ENCODE data around the gene FAXDC2. TPM values are rescaled to one million over a fixed set of nuclear protein-coding genes. Genes with fewer than 3 reads are reported as not detected.

Gene FAXDC2
- 14.4 TPM for polyA plus RNA-seq (2013)

GRCh38 chr5:154850255-154851062 lies at the start of gene FAXDC2:
FAXDC2 (minus strand) TSS chr5:154850603; CDS start chr5:154838178, 12,425 bp downstream.
- 4% methylated on average over 10 of the region's 11 CpGs for WGBS (ENCODE audit: insufficient coverage)
- Histone ChIP-seq H3K9me3 (ENCODE audit: control extremely low read depth in 1 of 5, control insufficient read depth in 4 of 5, insufficient read depth in 2 of 5, low read depth in 1 of 5, low read length in 4 of 5) (no peaks in the 10 kb centered on the region), H3K27ac (ENCODE audit: insufficient read depth in 1 of 2, low read depth in 1 of 2, low read length in 2 of 2, poor library complexity in 1 of 2, severe bottlenecking in 2 of 2) (peak within 1 kb of the TSS in 1 of 2 experiments; percentile 37), H3K27me3 (replicated peaks in 2 of 5; ENCODE audit: control insufficient read depth in 4 of 5, insufficient read depth in 5 of 5, low read length in 4 of 5) (no peaks in the 10 kb centered on the region), H3K36me3 (ENCODE audit: control insufficient read depth in 4 of 4, insufficient read depth in 4 of 4, low read length in 3 of 4) (no peaks in the 10 kb centered on the region), H3K4me1 (ENCODE audit: control extremely low read depth in 1 of 4, control insufficient read depth in 4 of 4, insufficient read depth in 4 of 4, low read length in 3 of 4) (peaks cover 4 to 17% (median 14%) of the 10 kb centered on the region in 4 experiments), H3K4me3 (ENCODE audit: control insufficient read depth in 1 of 7, extremely low read depth in 1 of 7, insufficient read depth in 4 of 7, low read depth in 2 of 7, low read length in 6 of 7) (peak within 1 kb of the TSS in 6 of 7 experiments; percentile 25 to 75 (median 56))
- ChIA-PET CTCF (interaction anchor here (1.1 to 1.9 kb wide), 5 partner anchors 9 to 96 kb away, joined by 3 to 5 read pairs (median 4); no protein-coding TSS in a partner anchor), POLR2A (interaction anchor here (0.5 kb wide), 1 partner anchor 115 kb away, joined by 4 read pairs; no protein-coding TSS in a partner anchor)
- peak in 2 of 3 donors; percentile 51 to 58 for DNase-seq

GRCh38 chr5:154900066-154900465 lies 49.7 kb upstream of the FAXDC2 start:
- CTCF ChIA-PET: interaction anchor here (1.1 to 1.3 kb wide), 3 partner anchors 9 to 17 kb away, joined by 3 read pairs; no protein-coding TSS in a partner anchor

GRCh38 chr5:154899151-154899816 lies 48.9 kb upstream of the FAXDC2 start:
- ChIA-PET POLR2A (interaction anchor here (0.6 kb wide), 1 partner anchor 23 kb away, joined by 3 read pairs; no protein-coding TSS in a partner anchor), CTCF (no interaction called here)
- WGBS (ENCODE audit: insufficient coverage): 100% methylated on average over 6 of the region's 9 CpGs
- Histone ChIP-seq H3K27ac (ENCODE audit: insufficient read depth in 1 of 2, low read depth in 1 of 2, low read length in 2 of 2, poor library complexity in 1 of 2, severe bottlenecking in 2 of 2) (no peak overlapping the region), H3K9me3 (ENCODE audit: control extremely low read depth in 1 of 5, control insufficient read depth in 4 of 5, insufficient read depth in 2 of 5, low read depth in 1 of 5, low read length in 4 of 5) (no peaks in the 10 kb centered on the region), H3K4me3 (ENCODE audit: control insufficient read depth in 1 of 7, extremely low read depth in 1 of 7, insufficient read depth in 4 of 7, low read depth in 2 of 7, low read length in 6 of 7) (no peak overlapping the region), H3K36me3 (ENCODE audit: control insufficient read depth in 4 of 4, insufficient read depth in 4 of 4, low read length in 3 of 4) (peaks cover 11 to 87% (median 63%) of the 10 kb centered on the region in 4 experiments), H3K4me1 (ENCODE audit: control extremely low read depth in 1 of 4, control insufficient read depth in 4 of 4, insufficient read depth in 4 of 4, low read length in 3 of 4) (no peaks in the 10 kb centered on the region), H3K27me3 (replicated peaks in 2 of 5; ENCODE audit: control insufficient read depth in 4 of 5, insufficient read depth in 5 of 5, low read length in 4 of 5) (no peaks in the 10 kb centered on the region)
- DNase-seq: no peak

More at GRCh38 chr5:154900066-154900465, 49.7 kb upstream of the FAXDC2 start:
- WGBS (ENCODE audit: insufficient coverage): no CpG with 5 or more reads among the region's 1 CpG
- Histone ChIP-seq H3K27ac (ENCODE audit: insufficient read depth in 1 of 2, low read depth in 1 of 2, low read length in 2 of 2, poor library complexity in 1 of 2, severe bottlenecking in 2 of 2) (no peak overlapping the region), H3K27me3 (replicated peaks in 2 of 5; ENCODE audit: control insufficient read depth in 4 of 5, insufficient read depth in 5 of 5, low read length in 4 of 5) (no peaks in the 10 kb centered on the region), H3K36me3 (ENCODE audit: control insufficient read depth in 4 of 4, insufficient read depth in 4 of 4, low read length in 3 of 4) (peaks cover 11 to 90% (median 66%) of the 10 kb centered on the region in 4 experiments), H3K4me3 (ENCODE audit: control insufficient read depth in 1 of 7, extremely low read depth in 1 of 7, insufficient read depth in 4 of 7, low read depth in 2 of 7, low read length in 6 of 7) (no peak overlapping the region), H3K4me1 (ENCODE audit: control extremely low read depth in 1 of 4, control insufficient read depth in 4 of 4, insufficient read depth in 4 of 4, low read length in 3 of 4) (no peaks in the 10 kb centered on the region), H3K9me3 (ENCODE audit: control extremely low read depth in 1 of 5, control insufficient read depth in 4 of 5, insufficient read depth in 2 of 5, low read depth in 1 of 5, low read length in 4 of 5) (no peaks in the 10 kb centered on the region)
- DNase-seq: no peak
- POLR2A ChIA-PET: no interaction called here

GRCh38 chr5:154898210-154898609 lies 47.8 kb upstream of the FAXDC2 start:
- no peak for DNase-seq
- Histone ChIP-seq H3K9me3 (ENCODE audit: control extremely low read depth in 1 of 5, control insufficient read depth in 4 of 5, insufficient read depth in 2 of 5, low read depth in 1 of 5, low read length in 4 of 5) (no peaks in the 10 kb centered on the region), H3K27ac (ENCODE audit: insufficient read depth in 1 of 2, low read depth in 1 of 2, low read length in 2 of 2, poor library complexity in 1 of 2, severe bottlenecking in 2 of 2) (no peak overlapping the region), H3K4me1 (ENCODE audit: control extremely low read depth in 1 of 4, control insufficient read depth in 4 of 4, insufficient read depth in 4 of 4, low read length in 3 of 4) (no peaks in the 10 kb centered on the region), H3K4me3 (ENCODE audit: control insufficient read depth in 1 of 7, extremely low read depth in 1 of 7, insufficient read depth in 4 of 7, low read depth in 2 of 7, low read length in 6 of 7) (no peak overlapping the region), H3K27me3 (replicated peaks in 2 of 5; ENCODE audit: control insufficient read depth in 4 of 5, insufficient read depth in 5 of 5, low read length in 4 of 5) (no peaks in the 10 kb centered on the region), H3K36me3 (ENCODE audit: control insufficient read depth in 4 of 4, insufficient read depth in 4 of 4, low read length in 3 of 4) (peaks cover 10 to 89% (median 60%) of the 10 kb centered on the region in 4 experiments)
- WGBS (ENCODE audit: insufficient coverage): 100% methylated on average over 2 of the region's 4 CpGs
- ChIA-PET CTCF (interaction anchor here (1.6 kb wide), 1 partner anchor 11 kb away, joined by 4 read pairs; no protein-coding TSS in a partner anchor), POLR2A (no interaction called here)

- H3K27ac ChIP-seq (ENCODE audit: insufficient read depth in 1 of 2, low read depth in 1 of 2, low read length in 2 of 2, poor library complexity in 1 of 2, severe bottlenecking in 2 of 2): no peak overlapping the region
- no peaks in the 10 kb centered on the region for H3K4me1 ChIP-seq (ENCODE audit: control extremely low read depth in 1 of 4, control insufficient read depth in 4 of 4, insufficient read depth in 4 of 4, low read length in 3 of 4)
- H3K4me3 ChIP-seq (ENCODE audit: control insufficient read depth in 1 of 7, extremely low read depth in 1 of 7, insufficient read depth in 4 of 7, low read depth in 2 of 7, low read length in 6 of 7): no peak overlapping the region
- CTCF ChIA-PET: interaction anchor here (0.9 to 1.8 kb wide), 4 partner anchors 9 to 23 kb away, joined by 3 to 4 read pairs (median 4); no protein-coding TSS in a partner anchor
- H3K36me3 ChIP-seq (ENCODE audit: control insufficient read depth in 4 of 4, insufficient read depth in 4 of 4, low read length in 3 of 4): peaks cover 7 to 85% (median 59%) of the 10 kb centered on the region in 4 experiments
- no peaks in the 10 kb centered on the region for H3K27me3 ChIP-seq (replicated peaks in 2 of 5; ENCODE audit: control insufficient read depth in 4 of 5, insufficient read depth in 5 of 5, low read length in 4 of 5)
- POLR2A ChIA-PET: no interaction called here
- DNase-seq: no peak
- no peaks in the 10 kb centered on the region for H3K9me3 ChIP-seq (ENCODE audit: control extremely low read depth in 1 of 5, control insufficient read depth in 4 of 5, insufficient read depth in 2 of 5, low read depth in 1 of 5, low read length in 4 of 5)
These were observed 46.3 kb upstream of the FAXDC2 start for GRCh38 chr5:154896562-154897165.

GRCh38 chr5:154895606-154896561 lies 45.5 kb upstream of the FAXDC2 start:
- Histone ChIP-seq H3K4me1 (ENCODE audit: control extremely low read depth in 1 of 4, control insufficient read depth in 4 of 4, insufficient read depth in 4 of 4, low read length in 3 of 4) (no peaks in the 10 kb centered on the region), H3K9me3 (ENCODE audit: control extremely low read depth in 1 of 5, control insufficient read depth in 4 of 5, insufficient read depth in 2 of 5, low read depth in 1 of 5, low read length in 4 of 5) (no peaks in the 10 kb centered on the region), H3K27ac (ENCODE audit: insufficient read depth in 1 of 2, low read depth in 1 of 2, low read length in 2 of 2, poor library complexity in 1 of 2, severe bottlenecking in 2 of 2) (no peak overlapping the region), H3K4me3 (ENCODE audit: control insufficient read depth in 1 of 7, extremely low read depth in 1 of 7, insufficient read depth in 4 of 7, low read depth in 2 of 7, low read length in 6 of 7) (no peak overlapping the region), H3K36me3 (ENCODE audit: control insufficient read depth in 4 of 4, insufficient read depth in 4 of 4, low read length in 3 of 4) (peaks cover 13 to 85% (median 60%) of the 10 kb centered on the region in 4 experiments), H3K27me3 (replicated peaks in 2 of 5; ENCODE audit: control insufficient read depth in 4 of 5, insufficient read depth in 5 of 5, low read length in 4 of 5) (no peaks in the 10 kb centered on the region)
- DNase-seq: no peak
- WGBS (ENCODE audit: insufficient coverage): 96% methylated on average over 9 of the region's 14 CpGs
- ChIA-PET CTCF (interaction anchor here (1.0 to 1.8 kb wide), 2 partner anchors 10 to 13 kb away, joined by 3 to 4 read pairs; no protein-coding TSS in a partner anchor), POLR2A (no interaction called here)
